Esophagus squamous epithelium (tissue), 4 donors: ENCODE measurements around the gene CACNA1D.

ENCODE experiments used
- CTCF ChIP-seq, 6 experiments: fragments of 450-650 bp in 4 of 6; fragments of 200-600 bp in 2 of 6; sonication (generic) in 2 of 6; IDR thresholded peaks; one replicate each; pipeline ENCODE4 v1.5.1; 2016 to 2019; ENCODE audit warnings: antibody characterized with exemption in 6 of 6, mild to moderate bottlenecking in 4 of 6, moderate library complexity in 4 of 6
- POLR2A ChIP-seq, 4 donors: fragments of 450-650 bp; IDR thresholded peaks; one replicate each; pipeline ENCODE4 v1.6.1; 2017; ENCODE audit warnings: antibody characterized with exemption in 4 of 4, mild to moderate bottlenecking in 4 of 4, moderate library complexity in 3 of 4

- no peak for TF ChIP-seq CTCF (IDR thresholded peaks at IDR 0.05)
- no peak for TF ChIP-seq POLR2A (IDR thresholded peaks at IDR 0.05)
Observed at GRCh38 chr3:53725387-53725995, 231.1 kb downstream of the CACNA1D start.
